ENCODE data around the gene RNF152.

DNA sequence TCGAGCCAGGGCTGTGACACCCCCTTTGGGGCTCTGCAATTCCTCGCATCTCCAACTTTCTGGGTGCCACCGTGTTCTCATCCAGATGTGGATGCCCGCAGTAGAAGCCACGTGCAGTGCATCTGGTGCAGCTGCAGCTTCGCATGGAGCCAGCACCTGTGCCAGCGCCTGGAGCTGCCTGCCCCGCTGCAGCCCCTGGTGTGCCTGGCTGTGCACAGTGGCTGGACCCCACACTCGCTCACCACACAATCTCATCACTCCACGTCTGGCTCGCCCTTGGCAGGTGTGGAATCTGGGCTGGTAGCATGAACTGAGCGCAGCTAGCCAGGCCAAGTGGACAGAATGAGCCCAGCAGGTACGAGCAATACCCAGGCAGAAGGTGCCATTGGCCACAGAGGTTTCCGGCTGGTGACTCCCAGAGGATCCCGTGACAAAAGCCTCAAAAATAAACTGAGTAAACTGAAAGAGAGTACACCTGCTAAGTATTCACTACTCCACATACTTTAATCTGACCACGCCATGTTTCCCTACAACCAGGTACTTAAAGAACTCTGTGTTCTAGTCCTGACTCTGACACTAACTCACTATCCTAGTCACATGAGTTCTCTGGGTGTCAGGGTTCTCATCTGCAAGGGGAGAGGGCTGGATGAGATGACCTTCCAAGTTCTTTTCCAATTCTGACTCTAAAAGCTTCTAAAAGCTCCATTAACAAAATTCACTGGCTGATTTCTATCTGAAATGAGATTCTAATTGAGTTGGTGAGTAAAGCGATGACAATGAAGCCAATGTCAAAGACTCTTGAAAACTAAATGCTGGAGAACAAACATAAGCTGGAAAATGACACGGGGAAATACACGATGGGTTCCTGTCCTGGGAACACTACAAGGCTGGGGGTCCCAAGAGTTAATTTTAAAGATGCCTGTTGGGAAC, 37.1 kb downstream of the RNF152 start:
- TF ChIP-seq, protein P1, sequence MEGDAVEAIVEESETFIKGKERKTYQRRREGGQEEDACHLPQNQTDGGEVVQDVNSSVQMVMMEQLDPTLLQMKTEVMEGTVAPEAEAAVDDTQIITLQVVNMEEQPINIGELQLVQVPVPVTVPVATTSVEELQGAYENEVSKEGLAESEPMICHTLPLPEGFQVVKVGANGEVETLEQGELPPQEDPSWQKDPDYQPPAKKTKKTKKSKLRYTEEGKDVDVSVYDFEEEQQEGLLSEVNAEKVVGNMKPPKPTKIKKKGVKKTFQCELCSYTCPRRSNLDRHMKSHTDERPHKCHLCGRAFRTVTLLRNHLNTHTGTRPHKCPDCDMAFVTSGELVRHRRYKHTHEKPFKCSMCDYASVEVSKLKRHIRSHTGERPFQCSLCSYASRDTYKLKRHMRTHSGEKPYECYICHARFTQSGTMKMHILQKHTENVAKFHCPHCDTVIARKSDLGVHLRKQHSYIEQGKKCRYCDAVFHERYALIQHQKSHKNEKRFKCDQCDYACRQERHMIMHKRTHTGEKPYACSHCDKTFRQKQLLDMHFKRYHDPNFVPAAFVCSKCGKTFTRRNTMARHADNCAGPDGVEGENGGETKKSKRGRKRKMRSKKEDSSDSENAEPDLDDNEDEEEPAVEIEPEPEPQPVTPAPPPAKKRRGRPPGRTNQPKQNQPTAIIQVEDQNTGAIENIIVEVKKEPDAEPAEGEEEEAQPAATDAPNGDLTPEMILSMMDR (IDR thresholded peaks at IDR 0.05) = no peak
- TF ChIP-seq POLR2A (IDR thresholded peaks at IDR 0.05) (no peak), POLR2AphosphoS5 (IDR thresholded peaks at IDR 0.05) (no peak)

All from sigmoid colon (tissue), 4 donors.